Adrenal gland (tissue), 5 donors: ENCODE measurements around the gene BLM.

ENCODE experiments used
- CTCF ChIP-seq, 6 experiments: fragments of 450-650 bp in 4 of 6; fragments of 200-600 bp in 2 of 6; sonication (generic) in 1 of 6; IDR thresholded peaks; 1 replicate in 5 of 6; 2 replicates in 1 of 6; pipeline versions ENCODE4 v1.5.1 to v1.8.0; 2016 to 2021; ENCODE audit warnings: antibody characterized with exemption in 6 of 6, mild to moderate bottlenecking in 2 of 6, moderate library complexity in 1 of 6
- POLR2A ChIP-seq, 2 donors: fragments of 450-650 bp; IDR thresholded peaks; one replicate each; pipeline ENCODE4 v1.6.1; 2017; ENCODE audit warnings: antibody characterized with exemption in 2 of 2, mild to moderate bottlenecking in 2 of 2, moderate library complexity in 1 of 2
- donor health status: DM: no; HTN: no; CAD: no.

DNA sequence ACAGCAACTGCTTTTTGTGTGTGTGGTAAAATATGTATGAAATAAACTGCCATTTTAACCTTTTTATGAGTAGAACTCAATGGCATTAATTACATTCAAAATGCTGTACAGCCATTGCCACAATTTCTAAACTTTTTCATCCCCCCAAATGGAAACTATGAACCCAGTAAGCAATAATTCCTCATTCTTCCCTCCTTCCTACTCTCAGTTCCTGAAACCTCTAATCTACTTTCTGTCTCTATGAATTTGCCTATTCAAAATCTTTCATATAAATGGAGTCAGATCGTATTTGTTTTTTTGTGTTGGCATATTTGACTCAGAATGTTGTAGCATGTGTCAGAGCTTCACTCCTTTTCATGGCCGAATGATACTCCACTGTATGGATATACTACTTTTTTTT, 5.3 kb upstream of the BLM start:
- TF ChIP-seq CTCF (IDR thresholded peaks at IDR 0.05) (no peak), POLR2A (IDR thresholded peaks at IDR 0.05) (no peak)
